ENCODE measurements around the gene LTA4H. TPM values are rescaled to one million over a fixed set of nuclear protein-coding genes. Genes with fewer than 3 reads are reported as not detected.
A peak's percentile ranks its signal among the peaks of the same experiment; 100 is the strongest.

LTA4H gene
- polyA plus RNA-seq, 4 donors: 74.6 to 195 (median 86.4) TPM

- DNase-seq: peak; percentile 37 to 55
- no peak for FAIRE-seq
- peaks cover 0 to 5% (median 2%) of the 10 kb centered on the region in 3 donors for H3K4me1 ChIP-seq (ENCODE audit: control insufficient read depth in 3 of 3, insufficient read depth in 2 of 3, low read depth in 1 of 3, low read length in 2 of 3)
- no peaks in the 10 kb centered on the region for H3K36me3 ChIP-seq (ENCODE audit: control insufficient read depth in 3 of 3, insufficient read depth in 2 of 3, low read depth in 1 of 3, low read length in 3 of 3)
- WGBS, 3 donors: 1 to 5% (median 4%) methylated on average over 25 of the region's 25 CpGs
- peak overlapping the region; percentile 7 to 94 (median 76) for H3K27ac ChIP-seq (ENCODE audit: low read depth in 1 of 3, low read length in 2 of 3)
- no peaks in the 10 kb centered on the region for H3K27me3 ChIP-seq (ENCODE audit: control insufficient read depth in 3 of 3, insufficient read depth in 3 of 3, low read length in 3 of 3)
- H3K9me3 ChIP-seq (ENCODE audit: control insufficient read depth in 2 of 2, insufficient read depth in 1 of 2, low read depth in 1 of 2, low read length in 1 of 2): no peaks in the 10 kb centered on the region
- H3K4me3 ChIP-seq (ENCODE audit: low read depth in 1 of 3, low read length in 3 of 3): peak overlapping the region; percentile 62 to 96 (median 75)
Measured at GRCh38 chr12:96034621-96035282, 635 bp downstream of the LTA4H start.

DNA sequence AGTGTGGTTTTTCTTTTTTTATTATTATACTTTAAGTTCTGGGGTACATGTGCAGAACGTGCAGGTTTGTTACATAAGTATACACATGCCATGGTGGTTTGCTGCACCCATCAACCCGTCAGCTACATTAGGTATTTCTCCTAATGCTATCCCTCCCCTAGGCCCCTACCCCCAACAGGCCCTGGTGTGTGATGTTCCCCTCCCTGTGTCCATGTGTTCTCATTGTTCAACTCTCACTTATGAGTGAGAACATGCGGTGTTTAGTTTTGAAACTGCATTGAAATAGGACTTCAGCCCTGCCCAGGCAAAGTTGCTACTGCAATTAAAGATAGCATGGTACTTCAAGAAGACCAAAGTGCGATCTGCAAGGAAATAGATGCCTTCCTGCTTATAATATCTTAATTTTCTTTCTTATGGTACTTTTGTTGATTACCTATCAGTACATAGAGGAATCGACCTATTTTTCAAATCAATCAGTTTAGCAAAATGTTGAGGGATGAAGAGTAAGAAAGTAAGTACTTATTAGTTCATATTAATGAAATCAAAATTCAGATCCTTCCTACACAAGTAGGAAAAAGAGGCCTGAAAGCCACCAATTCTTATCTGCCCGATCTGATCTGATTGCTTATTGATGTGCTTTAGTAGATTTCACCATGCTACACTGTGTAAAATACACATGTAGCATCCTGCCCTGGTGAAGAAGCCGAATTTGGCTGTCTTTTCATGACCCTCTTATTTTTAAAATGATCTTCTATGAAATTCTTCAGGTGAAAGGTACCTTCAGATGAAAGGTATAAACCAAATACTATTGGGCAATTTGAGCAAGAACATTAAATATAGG is 1.6 kb downstream of the LTA4H start:
- peak overlapping the region in 1 of 3 donors; percentile 94 for H3K27ac ChIP-seq (ENCODE audit: low read depth in 1 of 3, low read length in 2 of 3)
- DNase-seq: peak; percentile 80 to 88

GRCh38 chr12:96029826-96030225 is 5.6 kb downstream of the LTA4H start:
- 81 to 95% (median 89%) methylated on average over 2 of the region's 2 CpGs for WGBS, 3 donors
- FAIRE-seq: no peak

More for the DNA sequence above, 1.6 kb downstream of the LTA4H start:
- peaks cover 0 to 5% (median 2%) of the 10 kb centered on the region in 3 donors for H3K4me1 ChIP-seq (ENCODE audit: control insufficient read depth in 3 of 3, insufficient read depth in 2 of 3, low read depth in 1 of 3, low read length in 2 of 3)
- FAIRE-seq: no peak
- no peaks in the 10 kb centered on the region for H3K27me3 ChIP-seq (ENCODE audit: control insufficient read depth in 3 of 3, insufficient read depth in 3 of 3, low read length in 3 of 3)
- H3K9me3 ChIP-seq (ENCODE audit: control insufficient read depth in 2 of 2, insufficient read depth in 1 of 2, low read depth in 1 of 2, low read length in 1 of 2): no peaks in the 10 kb centered on the region
- 17 to 53% (median 38%) methylated on average over 7 of the region's 7 CpGs for WGBS, 3 donors
- peak overlapping the region in 2 of 3 donors; percentile 35 to 96 for H3K4me3 ChIP-seq (ENCODE audit: low read depth in 1 of 3, low read length in 3 of 3)
- H3K36me3 ChIP-seq (ENCODE audit: control insufficient read depth in 3 of 3, insufficient read depth in 2 of 3, low read depth in 1 of 3, low read length in 3 of 3): no peaks in the 10 kb centered on the region

DNA sequence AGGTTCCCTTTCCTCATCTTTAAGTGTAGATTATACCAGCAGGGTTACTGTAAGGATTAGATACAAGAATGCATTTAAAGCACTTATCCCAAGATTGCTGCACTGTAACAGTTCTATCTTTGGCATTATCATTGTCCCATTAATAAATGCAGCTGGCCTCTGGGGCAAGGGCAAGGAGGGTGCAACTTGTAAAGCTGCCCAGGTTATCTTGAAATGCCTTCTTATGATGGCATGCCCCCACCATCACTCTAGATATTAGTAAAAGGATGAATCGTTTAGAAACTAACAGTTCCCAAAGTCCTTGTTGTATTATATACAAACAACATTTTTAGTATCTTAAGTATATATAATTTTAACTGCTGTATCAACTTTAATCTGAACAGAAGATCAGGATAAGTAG is 6.8 kb downstream of the LTA4H start:
- WGBS, 3 donors: 54 to 70% (median 56%) methylated on average over 1 of the region's 1 CpG
- peaks cover 0 to 12% (median 0%) of the 10 kb centered on the region in 3 donors for H3K36me3 ChIP-seq (ENCODE audit: control insufficient read depth in 3 of 3, insufficient read depth in 2 of 3, low read depth in 1 of 3, low read length in 3 of 3)
- no peaks in the 10 kb centered on the region for H3K27me3 ChIP-seq (ENCODE audit: control insufficient read depth in 3 of 3, insufficient read depth in 3 of 3, low read length in 3 of 3)
- no peaks in the 10 kb centered on the region for H3K9me3 ChIP-seq (ENCODE audit: control insufficient read depth in 2 of 2, insufficient read depth in 1 of 2, low read depth in 1 of 2, low read length in 1 of 2)
- no peaks in the 10 kb centered on the region for H3K4me1 ChIP-seq (ENCODE audit: control insufficient read depth in 3 of 3, insufficient read depth in 2 of 3, low read depth in 1 of 3, low read length in 2 of 3)
- no peak overlapping the region for H3K4me3 ChIP-seq (ENCODE audit: low read depth in 1 of 3, low read length in 3 of 3)
- DNase-seq (no peak), FAIRE-seq (no peak)
- no peak overlapping the region for H3K27ac ChIP-seq (ENCODE audit: low read depth in 1 of 3, low read length in 2 of 3)

More at GRCh38 chr12:96029826-96030225, 5.6 kb downstream of the LTA4H start:
- Histone ChIP-seq H3K36me3 (ENCODE audit: control insufficient read depth in 3 of 3, insufficient read depth in 2 of 3, low read depth in 1 of 3, low read length in 3 of 3) (peaks cover 0 to 8% (median 0%) of the 10 kb centered on the region in 3 donors), H3K27ac (ENCODE audit: low read depth in 1 of 3, low read length in 2 of 3) (no peak overlapping the region), H3K9me3 (ENCODE audit: control insufficient read depth in 2 of 2, insufficient read depth in 1 of 2, low read depth in 1 of 2, low read length in 1 of 2) (no peaks in the 10 kb centered on the region), H3K4me1 (ENCODE audit: control insufficient read depth in 3 of 3, insufficient read depth in 2 of 3, low read depth in 1 of 3, low read length in 2 of 3) (peaks cover 0 to 5% (median 2%) of the 10 kb centered on the region in 3 donors), H3K27me3 (ENCODE audit: control insufficient read depth in 3 of 3, insufficient read depth in 3 of 3, low read length in 3 of 3) (no peaks in the 10 kb centered on the region), H3K4me3 (ENCODE audit: low read depth in 1 of 3, low read length in 3 of 3) (no peak overlapping the region)
- no peak for DNase-seq

- Histone ChIP-seq H3K27me3 (ENCODE audit: control insufficient read depth in 3 of 3, insufficient read depth in 3 of 3, low read length in 3 of 3) (no peaks in the 10 kb centered on the region), H3K4me3 (ENCODE audit: low read depth in 1 of 3, low read length in 3 of 3) (no peak overlapping the region), H3K27ac (ENCODE audit: low read depth in 1 of 3, low read length in 2 of 3) (no peak overlapping the region), H3K4me1 (ENCODE audit: control insufficient read depth in 3 of 3, insufficient read depth in 2 of 3, low read depth in 1 of 3, low read length in 2 of 3) (no peaks in the 10 kb centered on the region), H3K9me3 (ENCODE audit: control insufficient read depth in 2 of 2, insufficient read depth in 1 of 2, low read depth in 1 of 2, low read length in 1 of 2) (no peaks in the 10 kb centered on the region), H3K36me3 (ENCODE audit: control insufficient read depth in 3 of 3, insufficient read depth in 2 of 3, low read depth in 1 of 3, low read length in 3 of 3) (peaks cover 6 to 17% (median 7%) of the 10 kb centered on the region in 3 donors)
- no peak for DNase-seq
- no peak for FAIRE-seq
- WGBS, 3 donors: 95 to 100% (median 98%) methylated on average over 1 of the region's 1 CpG
Measured at GRCh38 chr12:96026331-96026730, 9.1 kb downstream of the LTA4H start.

GRCh38 chr12:96025518-96025917 is 9.9 kb downstream of the LTA4H start:
- no peaks in the 10 kb centered on the region for H3K9me3 ChIP-seq (ENCODE audit: control insufficient read depth in 2 of 2, insufficient read depth in 1 of 2, low read depth in 1 of 2, low read length in 1 of 2)
- FAIRE-seq (no peak), DNase-seq (no peak)
- no peaks in the 10 kb centered on the region for H3K27me3 ChIP-seq (ENCODE audit: control insufficient read depth in 3 of 3, insufficient read depth in 3 of 3, low read length in 3 of 3)
- H3K4me1 ChIP-seq (ENCODE audit: control insufficient read depth in 3 of 3, insufficient read depth in 2 of 3, low read depth in 1 of 3, low read length in 2 of 3): no peaks in the 10 kb centered on the region
- no peak overlapping the region for H3K4me3 ChIP-seq (ENCODE audit: low read depth in 1 of 3, low read length in 3 of 3)
- WGBS, 3 donors: 97 to 100% (median 98%) methylated on average over 4 of the region's 4 CpGs
- no peak overlapping the region for H3K27ac ChIP-seq (ENCODE audit: low read depth in 1 of 3, low read length in 2 of 3)
- H3K36me3 ChIP-seq (ENCODE audit: control insufficient read depth in 3 of 3, insufficient read depth in 2 of 3, low read depth in 1 of 3, low read length in 3 of 3): peaks cover 6 to 17% (median 7%) of the 10 kb centered on the region in 3 donors

- FAIRE-seq (no peak), DNase-seq (no peak)
- Histone ChIP-seq H3K4me3 (ENCODE audit: low read depth in 1 of 3, low read length in 3 of 3) (no peak overlapping the region), H3K4me1 (ENCODE audit: control insufficient read depth in 3 of 3, insufficient read depth in 2 of 3, low read depth in 1 of 3, low read length in 2 of 3) (no peaks in the 10 kb centered on the region), H3K36me3 (ENCODE audit: control insufficient read depth in 3 of 3, insufficient read depth in 2 of 3, low read depth in 1 of 3, low read length in 3 of 3) (peaks cover 6 to 30% (median 9%) of the 10 kb centered on the region in 3 donors), H3K27ac (ENCODE audit: low read depth in 1 of 3, low read length in 2 of 3) (no peak overlapping the region), H3K9me3 (ENCODE audit: control insufficient read depth in 2 of 2, insufficient read depth in 1 of 2, low read depth in 1 of 2, low read length in 1 of 2) (no peaks in the 10 kb centered on the region), H3K27me3 (ENCODE audit: control insufficient read depth in 3 of 3, insufficient read depth in 3 of 3, low read length in 3 of 3) (no peaks in the 10 kb centered on the region)
- WGBS, 3 donors: 85 to 91% (median 89%) methylated on average over 3 of the region's 3 CpGs
Measured at GRCh38 chr12:96020314-96021003, 14.9 kb downstream of the LTA4H start.

- Histone ChIP-seq H3K4me3 (ENCODE audit: low read depth in 1 of 3, low read length in 3 of 3) (no peak overlapping the region), H3K27me3 (ENCODE audit: control insufficient read depth in 3 of 3, insufficient read depth in 3 of 3, low read length in 3 of 3) (no peaks in the 10 kb centered on the region), H3K36me3 (ENCODE audit: control insufficient read depth in 3 of 3, insufficient read depth in 2 of 3, low read depth in 1 of 3, low read length in 3 of 3) (peaks cover 3 to 27% (median 17%) of the 10 kb centered on the region in 3 donors), H3K4me1 (ENCODE audit: control insufficient read depth in 3 of 3, insufficient read depth in 2 of 3, low read depth in 1 of 3, low read length in 2 of 3) (no peaks in the 10 kb centered on the region), H3K27ac (ENCODE audit: low read depth in 1 of 3, low read length in 2 of 3) (no peak overlapping the region), H3K9me3 (ENCODE audit: control insufficient read depth in 2 of 2, insufficient read depth in 1 of 2, low read depth in 1 of 2, low read length in 1 of 2) (no peaks in the 10 kb centered on the region)
- FAIRE-seq (no peak), DNase-seq (peak; percentile 15 to 28)
- whole genome bisulfite sequencing, 3 donors: 77 to 87% (median 81%) methylated on average over 5 of the region's 5 CpGs
Measured at GRCh38 chr12:96015672-96016071, 19.7 kb downstream of the LTA4H start.
